ENCODE measurements around the gene RSRC2. TPM values are rescaled to one million over a fixed set of nuclear protein-coding genes. Genes with fewer than 3 reads are reported as not detected.

The RSRC2 gene
- total RNA-seq, 1 experiment from 2014 or later, result 106 TPM

DNA sequence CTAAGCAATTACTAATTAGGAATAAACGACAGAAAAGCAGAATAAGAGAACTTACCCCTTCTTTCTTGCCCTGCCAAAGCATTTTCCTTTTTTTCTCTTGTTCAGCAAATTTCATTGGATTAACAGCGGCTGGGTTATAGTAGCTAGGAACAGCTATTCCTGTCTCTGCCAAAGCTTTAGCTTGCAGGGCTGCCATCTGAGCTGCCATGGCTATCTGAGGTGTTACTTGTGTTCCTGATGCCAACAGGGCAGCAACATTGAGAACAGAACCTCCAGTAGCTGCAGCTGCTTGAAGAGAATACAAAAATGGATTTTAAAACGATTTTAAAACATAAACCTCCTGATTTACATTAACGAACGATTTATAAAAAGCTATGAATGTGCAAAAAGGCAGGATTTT lies 18.6 kb downstream of the RSRC2 start:
- intact Hi-C loops (cut with micrococcal nuclease; ENCODE audit: unreplicated experiment), result no loop called here
- CTCF ChIA-PET, result no interaction called here
- no peak overlapping the region for H3K4me3 ChIP-seq (ENCODE audit: low read depth, low read length, poor library complexity, severe bottlenecking)
- POLR2A ChIA-PET (ENCODE audit: low non-redundant PET), result no interaction called here
- no peak for DNase-seq (ENCODE audit: low spot score)
- no peaks in the 10 kb centered on the region for H3K4me1 ChIP-seq (ENCODE audit: insufficient read depth, low read length, poor library complexity, severe bottlenecking)
- no peak for TF ChIP-seq EZH2 (IDR thresholded peaks at IDR 0.05; ENCODE audit: borderline replicate concordance, low read depth, low read length, poor library complexity, severe bottlenecking)
- TF ChIP-seq, protein P1, sequence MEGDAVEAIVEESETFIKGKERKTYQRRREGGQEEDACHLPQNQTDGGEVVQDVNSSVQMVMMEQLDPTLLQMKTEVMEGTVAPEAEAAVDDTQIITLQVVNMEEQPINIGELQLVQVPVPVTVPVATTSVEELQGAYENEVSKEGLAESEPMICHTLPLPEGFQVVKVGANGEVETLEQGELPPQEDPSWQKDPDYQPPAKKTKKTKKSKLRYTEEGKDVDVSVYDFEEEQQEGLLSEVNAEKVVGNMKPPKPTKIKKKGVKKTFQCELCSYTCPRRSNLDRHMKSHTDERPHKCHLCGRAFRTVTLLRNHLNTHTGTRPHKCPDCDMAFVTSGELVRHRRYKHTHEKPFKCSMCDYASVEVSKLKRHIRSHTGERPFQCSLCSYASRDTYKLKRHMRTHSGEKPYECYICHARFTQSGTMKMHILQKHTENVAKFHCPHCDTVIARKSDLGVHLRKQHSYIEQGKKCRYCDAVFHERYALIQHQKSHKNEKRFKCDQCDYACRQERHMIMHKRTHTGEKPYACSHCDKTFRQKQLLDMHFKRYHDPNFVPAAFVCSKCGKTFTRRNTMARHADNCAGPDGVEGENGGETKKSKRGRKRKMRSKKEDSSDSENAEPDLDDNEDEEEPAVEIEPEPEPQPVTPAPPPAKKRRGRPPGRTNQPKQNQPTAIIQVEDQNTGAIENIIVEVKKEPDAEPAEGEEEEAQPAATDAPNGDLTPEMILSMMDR (conservative IDR thresholded peaks at IDR 0.05; ENCODE audit: low read depth, low read length), result no peak
- H3K36me3 ChIP-seq (ENCODE audit: insufficient read depth, low read length, poor library complexity, severe bottlenecking), result peaks cover 100% of the 10 kb centered on the region
- no TSS peak for BruUV-seq (replicated peaks)
- H3K9me3 ChIP-seq (ENCODE audit: low read depth, low read length, poor library complexity, severe bottlenecking), result no peaks in the 10 kb centered on the region
- H3K27ac ChIP-seq (ENCODE audit: low read depth, low read length, poor library complexity, severe bottlenecking), result no peak overlapping the region
- no peaks in the 10 kb centered on the region for H3K27me3 ChIP-seq (replicated peaks; ENCODE audit: insufficient read depth, low read depth, low read length, poor library complexity)

DNA sequence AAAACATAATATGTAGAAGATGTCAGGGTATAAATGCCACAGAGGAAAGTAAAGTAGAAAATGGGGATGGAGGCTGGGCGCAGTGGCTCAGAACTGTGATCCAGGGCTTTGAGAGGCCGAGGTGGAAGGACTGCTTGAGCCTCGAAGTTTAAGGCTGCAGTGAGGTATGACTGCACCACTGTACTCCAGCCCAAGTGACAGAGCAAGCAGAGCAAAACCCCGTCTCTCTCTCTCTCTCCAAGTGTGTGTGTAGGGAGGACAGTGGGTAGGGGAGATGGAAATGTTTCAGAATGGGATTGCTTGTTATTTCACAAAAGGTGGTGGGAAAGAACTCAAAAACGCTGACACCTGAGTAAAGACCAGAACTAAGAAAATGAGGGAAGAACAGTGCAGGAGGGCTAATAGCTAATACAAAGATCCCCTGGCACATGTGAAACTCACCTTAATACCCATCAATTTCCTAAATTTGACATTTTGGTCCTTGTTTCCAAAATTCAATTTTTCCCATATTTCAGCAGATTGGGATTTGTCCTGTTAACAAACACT lies 20.3 kb downstream of the RSRC2 start:
- POLR2A ChIA-PET (ENCODE audit: low non-redundant PET), result no interaction called here
- no peak for TF ChIP-seq EZH2 (IDR thresholded peaks at IDR 0.05; ENCODE audit: borderline replicate concordance, low read depth, low read length, poor library complexity, severe bottlenecking)
- TF ChIP-seq, protein P1 (conservative IDR thresholded peaks at IDR 0.05; ENCODE audit: low read depth, low read length), result no peak

DNA sequence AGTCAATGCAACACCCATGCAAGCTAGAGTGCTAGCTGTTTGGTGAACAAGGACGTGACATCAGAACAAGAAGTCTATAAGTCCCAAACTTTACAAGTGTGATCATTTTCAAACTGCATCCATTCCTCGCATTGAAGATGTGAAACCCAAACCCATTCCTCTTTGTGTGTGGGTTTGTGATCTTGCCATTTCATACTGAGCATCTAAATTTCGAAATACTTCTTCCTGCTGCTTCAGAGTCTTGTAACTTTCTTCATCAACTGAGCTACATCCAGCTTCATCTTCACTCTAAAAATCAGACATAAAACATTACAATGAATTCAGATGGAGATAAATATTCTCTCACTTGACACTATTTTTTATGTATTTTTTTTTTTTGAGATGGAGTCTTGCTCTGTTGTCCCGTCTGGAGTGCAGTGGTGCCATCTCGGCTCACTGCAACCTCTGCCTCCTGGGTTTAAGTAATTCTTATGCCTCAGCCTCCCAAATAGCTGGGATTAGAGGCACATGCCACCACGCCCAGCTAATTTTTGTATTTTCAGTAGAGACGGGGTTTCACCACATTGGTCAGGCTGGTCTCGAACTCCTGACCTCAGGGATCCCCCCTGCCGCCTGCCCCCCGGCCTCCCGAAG lies 21.2 kb downstream of the RSRC2 start:
- no peaks in the 10 kb centered on the region for H3K9me3 ChIP-seq (ENCODE audit: low read depth, low read length, poor library complexity, severe bottlenecking)
- peaks cover 15% of the 10 kb centered on the region for H3K4me1 ChIP-seq (ENCODE audit: insufficient read depth, low read length, poor library complexity, severe bottlenecking)
- peaks cover 77% of the 10 kb centered on the region for H3K36me3 ChIP-seq (ENCODE audit: insufficient read depth, low read length, poor library complexity, severe bottlenecking)
- H3K27me3 ChIP-seq (replicated peaks; ENCODE audit: insufficient read depth, low read depth, low read length, poor library complexity), result no peaks in the 10 kb centered on the region
- TF ChIP-seq, protein P1 (conservative IDR thresholded peaks at IDR 0.05; ENCODE audit: low read depth, low read length), result no peak
- TF ChIP-seq EZH2 (IDR thresholded peaks at IDR 0.05; ENCODE audit: borderline replicate concordance, low read depth, low read length, poor library complexity, severe bottlenecking), result no peak
- ChIA-PET POLR2A (ENCODE audit: low non-redundant PET) (no interaction called here), CTCF (no interaction called here)
- H3K27ac ChIP-seq (ENCODE audit: low read depth, low read length, poor library complexity, severe bottlenecking), result no peak overlapping the region
- H3K4me3 ChIP-seq (ENCODE audit: low read depth, low read length, poor library complexity, severe bottlenecking), result no peak overlapping the region
- no peak for DNase-seq (ENCODE audit: low spot score)
- BruUV-seq (replicated peaks), result no TSS peak
- intact Hi-C loops (cut with micrococcal nuclease; ENCODE audit: unreplicated experiment), result no loop called here

More for the DNA sequence above, 20.3 kb downstream of the RSRC2 start:
- Histone ChIP-seq H3K9me3 (ENCODE audit: low read depth, low read length, poor library complexity, severe bottlenecking) (no peaks in the 10 kb centered on the region), H3K4me1 (ENCODE audit: insufficient read depth, low read length, poor library complexity, severe bottlenecking) (peaks cover 10% of the 10 kb centered on the region), H3K4me3 (ENCODE audit: low read depth, low read length, poor library complexity, severe bottlenecking) (no peak overlapping the region), H3K27ac (ENCODE audit: low read depth, low read length, poor library complexity, severe bottlenecking) (no peak overlapping the region), H3K27me3 (replicated peaks; ENCODE audit: insufficient read depth, low read depth, low read length, poor library complexity) (no peaks in the 10 kb centered on the region), H3K36me3 (ENCODE audit: insufficient read depth, low read length, poor library complexity, severe bottlenecking) (peaks cover 86% of the 10 kb centered on the region)
- intact Hi-C loops (cut with micrococcal nuclease; ENCODE audit: unreplicated experiment), result no loop called here
- DNase-seq (ENCODE audit: low spot score), result no peak
- CTCF ChIA-PET, result no interaction called here
- no TSS peak for BruUV-seq (replicated peaks)
